Kidney epithelial cell (primary cell): ENCODE data around the gene POU2AF1. TPM values are rescaled to one million over a fixed set of nuclear protein-coding genes. Genes with fewer than 3 reads are reported as not detected.

Experiments used
- DNase-seq: peaks from one replicate; pipeline ENCODE4 v3.0.0-alpha.2; 2010; ENCODE audit warnings: low read depth
- H3K27me3 ChIP-seq: 2 replicates; pipeline ENCODE4 v1.6.0; 2011; ENCODE audit warnings: low read length; ENCODE audit not compliant: control insufficient read depth, insufficient read depth
- H3K36me3 ChIP-seq: 2 replicates; pipeline ENCODE4 v1.5.1; 2011; ENCODE audit warnings: low read length; ENCODE audit not compliant: control insufficient read depth, insufficient read depth
- H3K4me3 ChIP-seq: 2 replicates; pipeline ENCODE4 v1.5.1; 2011; ENCODE audit warnings: low read depth, mild to moderate bottlenecking, control low read depth, low read length
- CTCF ChIP-seq: IDR thresholded peaks from 2 replicates; pipeline ENCODE4 v1.5.1; 2011; ENCODE audit warnings: mild to moderate bottlenecking, moderate library complexity, low read length, control low read depth, inconsistent platforms; ENCODE audit not compliant: insufficient read depth, poor library complexity, severe bottlenecking
- total RNA-seq: library from RNA; depleted of rRNA; stranded (reverse); fragments of >200 nt; gene quantifications from 2 replicates; pipeline ENCODE4 v1.2.3, GENCODE V29; 2015

POU2AF1 gene
- total RNA-seq, 1 donor from 2014 or later: not detected

GRCh38 chr11:111361874-111362273, 17.2 kb downstream of the POU2AF1 start:
- Histone ChIP-seq H3K4me3 (no peak overlapping the region), H3K36me3 (no peaks in the 10 kb centered on the region), H3K27me3 (no peaks in the 10 kb centered on the region)
- no peak for DNase-seq
- no peak for TF ChIP-seq CTCF

- H3K4me3 ChIP-seq: no peak overlapping the region
- no peaks in the 10 kb centered on the region for H3K27me3 ChIP-seq
- DNase-seq: no peak
- no peak for TF ChIP-seq CTCF
- H3K36me3 ChIP-seq: no peaks in the 10 kb centered on the region
Observed at GRCh38 chr11:111361052-111361801, 17.8 kb downstream of the POU2AF1 start.

- Histone ChIP-seq H3K27me3 (no peaks in the 10 kb centered on the region), H3K4me3 (no peak overlapping the region), H3K36me3 (no peaks in the 10 kb centered on the region)
- no peak for TF ChIP-seq CTCF
- no peak for DNase-seq
Observed at GRCh38 chr11:111360150-111361043, 18.7 kb downstream of the POU2AF1 start.

- no peak for DNase-seq
- Histone ChIP-seq H3K27me3 (no peaks in the 10 kb centered on the region), H3K4me3 (no peak overlapping the region), H3K36me3 (no peaks in the 10 kb centered on the region)
- TF ChIP-seq CTCF: no peak
Observed at GRCh38 chr11:111359223-111360149, 19.6 kb downstream of the POU2AF1 start.

- Histone ChIP-seq H3K4me3 (no peak overlapping the region), H3K27me3 (no peaks in the 10 kb centered on the region), H3K36me3 (no peaks in the 10 kb centered on the region)
- no peak for DNase-seq
- no peak for TF ChIP-seq CTCF
Observed at GRCh38 chr11:111358038-111359001, 20.8 kb downstream of the POU2AF1 start.
